Stomach (tissue), 4 donors: ENCODE data around the gene KCTD16.

ENCODE experiments used
- POLR2A ChIP-seq, 4 donors: fragments of 450-650 bp; IDR thresholded peaks; one replicate each; pipeline ENCODE4 v1.6.1; 2016; ENCODE audit warnings: antibody characterized with exemption in 4 of 4, control low read depth in 2 of 4, mild to moderate bottlenecking in 1 of 4, moderate library complexity in 1 of 4
- POLR2AphosphoS5 ChIP-seq, 3 donors: sonication (generic); formaldehyde crosslinking; IDR thresholded peaks; one replicate each; pipeline ENCODE4 v1.6.1; 2016; ENCODE audit warnings: antibody characterized with exemption in 3 of 3
- TF ChIP-seq, protein P1 (sequence below), 7 experiments: fragments of 450-650 bp in 4 of 7; fragments of 200-600 bp in 3 of 7; sonication (generic) in 3 of 7; IDR thresholded peaks; one replicate each; pipeline ENCODE4 v1.5.1; 2016 to 2019; ENCODE audit warnings: antibody characterized with exemption in 7 of 7, control low read depth in 2 of 7, mild to moderate bottlenecking in 1 of 7

DNA sequence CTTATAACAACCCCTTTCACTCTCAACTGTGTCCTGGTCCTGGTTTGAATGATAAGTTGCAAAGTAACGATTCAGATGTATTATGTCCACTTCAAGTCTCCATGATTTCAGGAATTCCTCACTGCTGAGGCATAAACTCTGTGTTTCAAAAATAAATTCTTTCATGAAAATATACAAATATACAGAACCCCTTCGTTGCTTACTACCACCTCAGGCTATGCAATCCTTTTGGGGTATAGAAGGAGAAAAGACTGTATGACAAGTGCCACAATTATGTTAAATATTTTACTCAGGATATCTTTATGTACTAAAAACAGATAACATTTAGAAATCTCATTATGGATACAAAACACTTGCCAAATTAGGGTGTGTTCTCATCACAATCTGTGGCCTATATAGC is 190.7 kb downstream of the KCTD16 start:
- TF ChIP-seq, protein P1, sequence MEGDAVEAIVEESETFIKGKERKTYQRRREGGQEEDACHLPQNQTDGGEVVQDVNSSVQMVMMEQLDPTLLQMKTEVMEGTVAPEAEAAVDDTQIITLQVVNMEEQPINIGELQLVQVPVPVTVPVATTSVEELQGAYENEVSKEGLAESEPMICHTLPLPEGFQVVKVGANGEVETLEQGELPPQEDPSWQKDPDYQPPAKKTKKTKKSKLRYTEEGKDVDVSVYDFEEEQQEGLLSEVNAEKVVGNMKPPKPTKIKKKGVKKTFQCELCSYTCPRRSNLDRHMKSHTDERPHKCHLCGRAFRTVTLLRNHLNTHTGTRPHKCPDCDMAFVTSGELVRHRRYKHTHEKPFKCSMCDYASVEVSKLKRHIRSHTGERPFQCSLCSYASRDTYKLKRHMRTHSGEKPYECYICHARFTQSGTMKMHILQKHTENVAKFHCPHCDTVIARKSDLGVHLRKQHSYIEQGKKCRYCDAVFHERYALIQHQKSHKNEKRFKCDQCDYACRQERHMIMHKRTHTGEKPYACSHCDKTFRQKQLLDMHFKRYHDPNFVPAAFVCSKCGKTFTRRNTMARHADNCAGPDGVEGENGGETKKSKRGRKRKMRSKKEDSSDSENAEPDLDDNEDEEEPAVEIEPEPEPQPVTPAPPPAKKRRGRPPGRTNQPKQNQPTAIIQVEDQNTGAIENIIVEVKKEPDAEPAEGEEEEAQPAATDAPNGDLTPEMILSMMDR (IDR thresholded peaks at IDR 0.05), result no peak
- TF ChIP-seq POLR2AphosphoS5 (IDR thresholded peaks at IDR 0.05) (no peak), POLR2A (IDR thresholded peaks at IDR 0.05) (no peak)
